Esophagus muscularis mucosa (tissue), 3 donors: ENCODE measurements around the gene NEO1.

Experiments
- CTCF ChIP-seq, 3 experiments: fragments of 200-600 bp in 2 of 3; fragments of 450-650 bp in 1 of 3; sonication (generic) in 2 of 3; IDR thresholded peaks; one replicate each; pipeline ENCODE4 v1.5.1; 2017 to 2019; ENCODE audit warnings: antibody characterized with exemption in 3 of 3, mild to moderate bottlenecking in 2 of 3, moderate library complexity in 1 of 3
- POLR2A ChIP-seq: fragments of 450-650 bp; IDR thresholded peaks from one replicate; pipeline ENCODE4 v1.6.1; 2017; ENCODE audit warnings: antibody characterized with exemption, moderate library complexity, mild to moderate bottlenecking, low read depth

- TF ChIP-seq POLR2A (no peak), CTCF (IDR thresholded peaks at IDR 0.05) (no peak)
These were observed 32.6 kb upstream of the NEO1 start for GRCh38 chr15:73019601-73020146.
